ENCODE results near the gene FBXO38.

Gene FBXO38

DNA sequence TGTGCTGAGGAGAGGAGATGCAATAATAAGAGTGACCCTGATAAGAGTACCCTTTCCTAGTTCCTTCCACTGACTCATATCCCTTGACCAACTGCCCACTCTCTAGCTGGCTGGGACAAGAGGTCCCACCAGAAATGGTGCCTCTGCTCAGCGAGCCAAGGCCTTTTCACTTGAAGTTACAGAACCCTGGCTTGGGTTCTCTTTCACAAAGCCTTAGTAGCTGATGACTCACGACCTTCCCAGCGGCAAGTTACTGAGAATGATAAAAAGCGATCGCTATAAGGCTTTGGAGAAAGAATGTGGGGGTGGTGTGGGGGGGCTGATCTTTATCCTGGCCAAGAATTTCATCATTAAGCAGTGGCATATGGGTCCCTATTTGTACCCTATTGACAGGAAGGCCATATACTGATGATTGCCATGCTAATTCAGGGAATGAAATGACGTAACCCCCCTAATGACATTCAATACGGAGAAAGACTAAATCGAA is 90.3 kb downstream of the FBXO38 start:
- DNase-seq (ENCODE audit: low read depth): peak; percentile 15

DNA sequence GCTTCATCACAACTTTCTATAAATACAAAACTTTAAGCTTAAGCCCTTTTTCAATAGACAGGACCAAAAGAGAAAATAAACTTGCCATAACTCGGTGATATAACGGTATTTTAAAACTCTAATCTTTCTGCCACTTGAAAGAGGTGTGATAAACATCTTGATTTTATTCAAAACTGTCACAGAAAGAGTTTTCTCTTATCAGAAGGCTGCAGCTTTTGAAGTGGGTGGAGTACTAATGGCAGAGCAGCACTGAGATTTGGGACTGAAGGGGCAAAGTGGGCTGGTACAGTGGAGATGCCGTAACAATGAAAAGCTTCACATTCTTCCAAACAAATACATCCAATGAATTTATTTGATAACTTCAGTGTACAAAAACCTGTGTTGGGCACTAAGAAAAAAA is 92.5 kb downstream of the FBXO38 start:
- DNase-seq (ENCODE audit: low read depth): no peak

DNA sequence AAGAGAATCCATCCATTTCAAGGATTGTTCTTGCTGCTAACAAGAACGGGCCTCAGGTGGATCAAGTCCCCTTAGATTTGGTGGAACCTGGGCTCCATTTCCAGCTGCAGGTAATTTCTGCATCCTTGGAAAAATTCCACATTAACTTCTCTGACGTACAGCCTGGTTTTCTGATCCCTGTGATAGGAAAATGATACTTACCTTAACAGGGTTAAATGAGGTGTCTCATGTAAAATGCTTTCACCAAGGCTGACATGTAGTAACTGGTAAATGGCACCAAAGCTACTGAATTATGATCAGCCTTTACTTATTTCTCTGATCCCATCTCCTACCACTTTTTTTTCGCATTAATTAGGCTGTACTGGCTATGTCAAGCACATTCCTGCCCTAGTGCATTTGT is 93.7 kb downstream of the FBXO38 start:
- no peak for DNase-seq (ENCODE audit: low read depth)

DNA sequence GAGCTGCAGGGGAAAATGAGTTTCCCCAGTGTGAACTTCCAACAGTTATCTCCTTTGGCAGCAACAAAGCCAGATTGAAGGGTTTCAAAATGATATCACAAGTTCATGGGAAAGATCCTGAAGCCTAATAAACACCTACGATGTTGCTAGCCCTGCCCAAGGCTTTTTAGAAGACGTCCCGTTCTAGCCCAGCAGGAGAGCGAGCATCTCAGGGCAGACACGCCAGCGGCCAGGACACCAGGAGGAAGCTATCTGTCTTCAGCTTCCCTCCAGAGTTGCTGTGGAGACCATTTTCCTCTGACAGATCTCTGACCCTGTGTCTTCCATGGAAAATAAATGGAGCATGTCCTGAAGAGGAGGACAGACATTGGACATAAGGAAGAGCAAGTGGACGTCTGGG is 98.4 kb downstream of the FBXO38 start:
- DNase-seq (ENCODE audit: low read depth): no peak

DNA sequence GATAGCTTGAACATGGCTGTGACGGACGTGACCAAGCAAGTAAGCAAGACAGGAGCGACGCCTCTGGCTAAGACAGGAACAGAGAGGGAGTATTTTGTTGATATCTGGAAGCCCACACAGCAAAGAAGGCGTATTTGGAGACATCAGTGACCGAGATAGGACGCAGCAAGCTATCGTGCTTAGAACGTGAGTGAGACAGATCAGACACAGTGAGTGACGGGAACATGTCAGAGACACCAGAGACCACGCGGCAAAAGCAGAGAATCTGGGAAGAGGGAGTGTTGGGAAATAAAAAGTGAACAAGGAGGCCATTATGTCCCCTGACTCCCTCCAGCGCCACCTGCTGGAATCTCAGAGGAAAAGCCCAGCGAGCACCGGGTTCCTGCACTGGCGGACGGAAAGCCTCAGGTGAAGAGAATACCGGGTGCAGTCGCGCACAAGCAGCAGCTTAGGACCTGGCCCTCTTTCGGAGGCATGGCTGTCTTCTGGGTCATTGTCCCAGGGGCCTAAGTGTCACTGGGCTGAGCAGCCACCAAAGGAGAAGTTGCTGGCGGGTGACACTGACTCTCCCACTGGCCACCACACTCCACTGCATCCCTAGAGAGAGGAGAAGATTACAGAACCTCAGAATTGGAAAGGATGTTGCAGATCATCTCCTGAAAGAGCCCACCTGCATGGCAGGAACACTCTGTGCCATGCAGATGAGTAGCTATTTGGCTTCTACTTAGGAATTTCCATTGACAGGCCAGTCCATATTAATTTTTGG is 99.1 kb downstream of the FBXO38 start:
- DNase-seq (ENCODE audit: low read depth): peak; percentile 43

DNA sequence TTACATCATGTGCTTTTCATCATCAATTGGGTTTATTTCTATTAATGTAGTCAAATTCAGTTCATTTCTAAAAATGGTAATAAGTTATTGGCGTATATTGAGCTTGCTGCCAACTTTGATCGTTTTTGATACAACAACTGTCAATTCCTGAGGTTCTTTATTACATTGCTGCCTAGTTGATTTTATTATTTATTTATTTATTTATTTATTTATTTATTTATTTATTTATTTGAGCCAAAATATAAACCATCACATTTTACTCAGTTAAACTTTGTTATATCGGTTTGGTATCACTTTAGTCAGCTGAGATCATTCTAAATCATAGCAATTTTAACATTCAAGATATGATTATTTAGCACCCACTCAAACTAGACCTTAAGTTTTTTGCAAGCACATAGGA is 100.0 kb downstream of the FBXO38 start:
- no peak for DNase-seq (ENCODE audit: low read depth)

DNA sequence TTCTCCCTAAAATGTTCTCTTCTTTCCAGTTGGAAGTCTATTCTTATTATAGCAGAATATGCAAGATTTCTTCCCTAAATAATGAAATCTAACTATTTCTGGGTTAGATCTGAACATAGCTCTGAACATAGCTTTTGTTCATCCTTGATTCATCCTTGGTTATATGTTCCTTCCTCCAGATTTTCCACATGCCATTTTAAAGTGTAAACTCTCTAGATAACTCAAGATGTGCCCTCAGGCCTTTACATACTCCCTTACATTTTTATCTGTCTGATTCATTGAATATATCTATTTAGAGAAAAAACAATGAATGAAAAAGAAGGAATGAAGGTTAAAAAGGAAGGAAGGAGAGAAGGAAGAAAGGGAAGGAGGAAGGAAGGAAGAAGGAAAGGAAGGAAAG is 100.9 kb downstream of the FBXO38 start:
- DNase-seq (ENCODE audit: low read depth): no peak

DNA sequence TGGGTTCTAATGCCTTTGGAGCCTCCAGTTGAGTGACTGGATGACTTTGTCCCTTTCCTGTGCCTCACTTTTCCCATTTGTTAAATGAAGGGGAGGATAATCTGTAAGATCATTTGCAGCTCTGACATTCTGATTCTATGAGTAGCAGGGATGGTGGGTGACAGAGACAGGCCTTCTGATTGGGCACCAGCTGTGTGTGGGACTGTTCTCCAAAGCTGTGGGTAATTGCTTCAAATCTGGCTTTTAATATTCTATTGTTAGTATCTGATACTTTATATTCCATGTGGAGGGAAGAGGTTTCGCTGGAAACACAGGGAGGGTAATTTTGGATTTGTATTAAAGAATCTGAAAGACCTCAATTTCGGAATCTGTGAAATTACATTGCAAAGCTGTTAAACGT is 102.7 kb downstream of the FBXO38 start:
- no peak for DNase-seq (ENCODE audit: low read depth)

DNA sequence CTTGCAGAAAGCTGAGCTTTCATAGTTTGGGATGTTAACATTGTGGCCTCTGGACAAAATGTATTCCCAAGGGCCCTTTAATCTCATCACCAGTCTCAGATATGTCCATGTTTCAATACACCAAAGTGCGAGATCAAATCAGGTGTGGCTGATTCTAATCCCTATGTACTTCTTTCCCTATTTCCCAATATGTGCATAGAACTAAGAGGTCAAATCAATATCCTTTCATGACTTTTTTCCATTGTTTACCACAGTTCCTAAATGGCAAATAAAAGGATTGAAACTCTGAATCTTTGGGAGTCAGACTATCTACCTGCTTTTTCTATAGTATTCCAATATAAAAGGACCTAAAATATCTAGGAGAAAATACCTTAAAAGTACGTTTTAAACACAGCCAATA is 105.0 kb downstream of the FBXO38 start:
- DNase-seq (ENCODE audit: low read depth): no peak

DNA sequence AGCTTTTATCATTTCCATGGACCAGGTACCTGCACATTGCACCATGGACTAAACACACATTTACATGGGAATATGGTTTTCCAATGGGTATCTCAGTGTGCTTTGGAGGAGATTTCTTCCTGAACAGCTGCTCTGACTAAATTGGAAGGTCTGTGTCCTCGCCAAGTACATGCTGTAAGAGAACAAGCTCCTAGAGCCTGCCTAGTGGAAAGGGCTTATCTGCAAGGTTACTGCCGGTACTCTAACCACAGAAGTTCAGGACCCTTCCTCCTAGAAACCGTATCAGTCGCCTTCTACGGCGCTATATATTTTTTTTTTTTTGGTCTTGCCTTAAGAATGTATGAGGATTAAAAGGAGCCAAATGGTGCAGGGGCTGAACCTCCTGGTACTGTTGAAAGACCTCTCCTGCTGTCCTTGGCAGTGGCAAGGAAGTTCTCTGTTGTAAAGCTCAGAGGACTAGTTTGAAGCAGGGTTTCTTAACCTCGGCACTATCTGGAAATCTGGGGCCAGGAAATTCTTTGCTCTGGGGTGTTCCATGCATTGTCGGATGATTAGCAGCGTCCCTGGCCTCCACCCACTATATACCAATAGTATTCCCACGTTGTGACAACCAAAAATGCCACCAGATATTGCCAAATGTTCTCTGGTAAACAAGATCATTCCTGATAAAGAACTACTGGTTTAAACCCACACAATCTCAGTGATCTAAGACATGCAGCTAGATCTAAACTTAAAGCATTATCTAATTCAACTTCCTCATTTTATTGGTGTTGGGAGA is 107.4 kb downstream of the FBXO38 start:
- DNase-seq (ENCODE audit: low read depth): no peak

DNA sequence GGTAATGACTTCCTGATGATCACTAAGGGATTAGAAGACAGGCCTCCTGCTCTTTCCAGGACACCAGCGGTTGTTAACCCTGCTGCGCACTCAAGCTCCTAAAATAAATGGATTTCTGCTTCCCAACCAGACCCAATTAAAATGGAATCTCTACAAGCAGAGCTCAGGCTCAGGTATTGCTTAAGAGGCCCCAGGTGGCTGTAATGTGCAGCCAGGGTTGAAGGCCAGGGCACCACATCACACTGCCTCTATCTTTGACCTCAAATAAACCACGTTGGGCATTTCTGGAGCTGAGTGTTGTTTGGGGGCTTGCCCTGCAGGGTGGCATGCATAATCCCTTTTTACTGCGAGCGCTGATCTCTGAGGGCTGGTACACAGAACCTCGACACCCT is 108.0 kb downstream of the FBXO38 start:
- no peak for DNase-seq (ENCODE audit: low read depth)

DNA sequence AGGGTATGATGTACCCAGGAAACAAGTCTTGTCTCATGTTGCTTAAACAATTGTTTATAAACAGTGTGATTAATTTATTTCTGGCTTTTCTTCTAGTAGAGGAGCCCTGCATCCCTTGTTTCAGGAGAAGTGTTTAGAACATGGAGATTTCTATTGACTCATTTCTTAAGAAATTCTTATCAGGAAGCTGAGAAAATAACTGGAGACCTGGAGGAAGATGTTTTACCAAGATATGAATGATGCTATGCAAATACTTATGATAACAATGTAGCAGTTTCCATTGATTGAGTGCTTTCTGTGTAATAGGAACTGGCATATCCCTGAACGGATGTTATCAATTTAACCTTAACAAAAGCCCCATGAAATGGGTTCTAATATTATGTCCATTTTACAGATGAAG is 108.6 kb downstream of the FBXO38 start:
- no peak for DNase-seq (ENCODE audit: low read depth)
